CD4-positive, alpha-beta memory T cell (primary cell): ENCODE data around the gene DDX42. TPM values are rescaled to one million over a fixed set of nuclear protein-coding genes. Genes with fewer than 3 reads are reported as not detected.
A peak's percentile ranks its signal among the peaks of the same experiment; 100 is the strongest.

Experiments
- CTCF ChIA-PET: fragments of 350-600 bp; sonication (Branson Sonifier 250); formaldehyde crosslinking; loops from one replicate; lab custom pipeline; 2021; ENCODE audit warnings: inconsistent platforms; ENCODE audit not compliant: partially characterized antibody; lab: Charles Lee
- POLR2A ChIA-PET: fragments of 350-600 bp; sonication (Branson Sonifier 250); formaldehyde crosslinking; loops from one replicate; lab custom pipeline; 2021; ENCODE audit not compliant: partially characterized antibody; lab: Charles Lee
- DNase-seq, 5 donors: peaks; one replicate each; pipeline versions ENCODE4 v3.0.0 to v3.0.0-alpha.2; 2020 to 2022; ENCODE audit warnings: mixed read lengths in 1 of 5
- H3K27ac ChIP-seq: one replicate; pipeline ENCODE4 v1.7.0; 2013; ENCODE audit warnings: low read depth, low read length
- H3K27me3 ChIP-seq: 2 replicates; pipeline ENCODE4 v1.7.0; 2013; ENCODE audit warnings: mild to moderate bottlenecking, low read length, moderate library complexity; ENCODE audit not compliant: insufficient read depth
- H3K36me3 ChIP-seq: 2 replicates; pipeline ENCODE4 v1.7.0; 2013; ENCODE audit warnings: mild to moderate bottlenecking, low read length, moderate library complexity; ENCODE audit not compliant: insufficient read depth
- H3K4me1 ChIP-seq: 2 replicates; pipeline ENCODE4 v1.7.0; 2013; ENCODE audit warnings: mild to moderate bottlenecking, low read length, moderate library complexity; ENCODE audit not compliant: insufficient read depth
- H3K4me3 ChIP-seq, 2 donors: one replicate each; pipeline ENCODE4 v1.7.0; 2013; ENCODE audit warnings: low read length in 2 of 2, mild to moderate bottlenecking in 1 of 2
- H3K9me3 ChIP-seq, 2 donors: one replicate each; pipeline ENCODE4 v1.7.0; 2013; ENCODE audit warnings: low read length in 2 of 2, control low read depth in 1 of 2; ENCODE audit not compliant: control insufficient read depth in 1 of 2
- H3K27ac Mint-ChIP-seq, 7 donors: one replicate each; pipeline ENCODE4 v1.8.0; 2020 to 2021; ENCODE audit warnings: mixed read lengths in 7 of 7, mild to moderate bottlenecking in 6 of 7, inconsistent platforms in 3 of 7, moderate library complexity in 3 of 7
- H3K27me3 Mint-ChIP-seq, 2 donors: one replicate each; pipeline ENCODE4 v1.8.0; 2020 to 2021; ENCODE audit warnings: mixed read lengths in 2 of 2
- H3K36me3 Mint-ChIP-seq, 2 donors: one replicate each; pipeline ENCODE4 v1.8.0; 2020 to 2021; ENCODE audit warnings: mixed read lengths in 2 of 2, inconsistent platforms in 1 of 2, mild to moderate bottlenecking in 1 of 2
- H3K4me1 Mint-ChIP-seq, 4 donors: one replicate each; pipeline ENCODE4 v1.8.0; 2020 to 2021; ENCODE audit warnings: mixed read lengths in 4 of 4, mild to moderate bottlenecking in 1 of 4
- H3K4me3 Mint-ChIP-seq, 8 donors: one replicate each; pipeline ENCODE4 v1.8.0; 2020 to 2021; ENCODE audit warnings: mixed read lengths in 8 of 8, mild to moderate bottlenecking in 7 of 8, moderate library complexity in 6 of 8, inconsistent platforms in 3 of 8
- H3K9me3 Mint-ChIP-seq, 8 donors: one replicate each; pipeline ENCODE4 v1.8.0; 2020 to 2021; ENCODE audit warnings: mixed read lengths in 8 of 8, mild to moderate bottlenecking in 5 of 8, inconsistent platforms in 3 of 8, moderate library complexity in 1 of 8
- intact Hi-C: fragments of 100-400 bp; cut with micrococcal nuclease; formaldehyde crosslinking; loops from one replicate; pipeline ENCODE4 v1.15.1; 2023
- polyA plus RNA-seq, 2 donors: library from polyadenylated mRNA; unstranded; fragments of 300-500 nt; fragmentation: Illumina TruSeq; gene quantifications; one replicate each; pipeline ENCODE4 v1.2.3, GENCODE V29; 2021
- total RNA-seq, 2 experiments: library from RNA; stranded (reverse); gene quantifications; one replicate each; pipeline ENCODE4 v1.2.3, GENCODE V29; 2021

DDX42 gene
- total and polyA plus RNA-seq, 4 experiments from 2014 or later: 6.9 to 183 (median 96.2) TPM

GRCh38 chr17:63819585-63820537 lies 45.9 kb downstream of the DDX42 start:
- peaks cover 93% of the 10 kb centered on the region for H3K36me3 ChIP-seq
- POLR2A ChIA-PET: interaction anchor here (1.2 to 2.2 kb wide), 5 partner anchors 11 to 46 kb away, joined by 3 to 9 read pairs (median 5); partner anchors contain the start of genes CCDC47 and DDX42
- no peaks in the 10 kb centered on the region for H3K9me3 Mint-ChIP-seq
- peak overlapping the region in 4 of 8 donors; percentile 1 to 48 (median 40) for H3K4me3 Mint-ChIP-seq
- H3K27ac Mint-ChIP-seq: peak overlapping the region in 6 of 7 donors; percentile 37 to 85 (median 72)
- H3K27me3 Mint-ChIP-seq: no peaks in the 10 kb centered on the region
- H3K27me3 ChIP-seq: no peaks in the 10 kb centered on the region
- H3K27ac ChIP-seq: no peak overlapping the region
- no peak overlapping the region for H3K4me3 ChIP-seq
- intact Hi-C loops: no loop called here
- DNase-seq: no peak
- peaks cover 15 to 31% (median 18%) of the 10 kb centered on the region in 4 donors for H3K4me1 Mint-ChIP-seq
- CTCF ChIA-PET: interaction anchor here (0.8 to 1.5 kb wide), 2 partner anchors 35 to 109 kb away, joined by 3 read pairs; no protein-coding TSS in a partner anchor
- no peaks in the 10 kb centered on the region for H3K9me3 ChIP-seq
- H3K4me1 ChIP-seq: peaks cover 10% of the 10 kb centered on the region
- H3K36me3 Mint-ChIP-seq: peaks cover 63 to 95% of the 10 kb centered on the region in 2 donors

- peaks cover 22% of the 10 kb centered on the region for H3K4me1 ChIP-seq
- H3K27me3 ChIP-seq: no peaks in the 10 kb centered on the region
- H3K27ac ChIP-seq: no peak overlapping the region
- peaks cover 91% of the 10 kb centered on the region for H3K36me3 ChIP-seq
- Mint-ChIP-seq H3K36me3 (peaks cover 65 to 93% of the 10 kb centered on the region in 2 donors), H3K27me3 (no peaks in the 10 kb centered on the region), H3K9me3 (no peaks in the 10 kb centered on the region), H3K4me1 (peaks cover 19 to 41% (median 28%) of the 10 kb centered on the region in 4 donors), H3K27ac (peak overlapping the region in 5 of 7 donors; percentile 11 to 81 (median 57)), H3K4me3 (peak overlapping the region in 3 of 8 donors; percentile 16 to 76 (median 39))
- POLR2A ChIA-PET: interaction anchor here (1.4 to 2.2 kb wide), 4 partner anchors 22 to 125 kb away, joined by 3 to 9 read pairs (median 6); partner anchors contain the start of genes CCDC47 and DDX42
- intact Hi-C loops: no loop called here
- CTCF ChIA-PET: interaction anchor here (1.7 kb wide), 1 partner anchor 14 kb away, joined by 8 read pairs; no protein-coding TSS in a partner anchor
- no peak for DNase-seq
- H3K4me3 ChIP-seq: no peak overlapping the region
- no peaks in the 10 kb centered on the region for H3K9me3 ChIP-seq
Observed at GRCh38 chr17:63820963-63821561, 47.1 kb downstream of the DDX42 start.

- Mint-ChIP-seq H3K9me3 (no peaks in the 10 kb centered on the region), H3K27ac (peak overlapping the region in 6 of 7 donors; percentile 15 to 86 (median 64)), H3K36me3 (peaks cover 63 to 93% of the 10 kb centered on the region in 2 donors), H3K4me3 (peak overlapping the region in 2 of 8 donors; percentile 26 to 50), H3K4me1 (peaks cover 22 to 48% (median 35%) of the 10 kb centered on the region in 4 donors), H3K27me3 (no peaks in the 10 kb centered on the region)
- H3K4me3 ChIP-seq: no peak overlapping the region
- H3K36me3 ChIP-seq: peaks cover 84% of the 10 kb centered on the region
- DNase-seq: no peak
- POLR2A ChIA-PET: interaction anchor here (1.4 to 2.2 kb wide), 3 partner anchors 48 to 126 kb away, joined by 5 to 6 read pairs (median 6); partner anchors contain the start of genes CCDC47 and DDX42
- H3K4me1 ChIP-seq: peaks cover 27% of the 10 kb centered on the region
- H3K27me3 ChIP-seq: no peaks in the 10 kb centered on the region
- CTCF ChIA-PET: interaction anchor here (1.7 kb wide), 1 partner anchor 13 kb away, joined by 8 read pairs; no protein-coding TSS in a partner anchor
- intact Hi-C loops: no loop called here
- H3K9me3 ChIP-seq: no peaks in the 10 kb centered on the region
- no peak overlapping the region for H3K27ac ChIP-seq
Observed at GRCh38 chr17:63821804-63822203, 47.8 kb downstream of the DDX42 start.

GRCh38 chr17:63822537-63822936 lies 48.6 kb downstream of the DDX42 start:
- Mint-ChIP-seq H3K9me3 (peaks cover 0 to 3% (median 0%) of the 10 kb centered on the region in 8 donors), H3K36me3 (peaks cover 65 to 93% of the 10 kb centered on the region in 2 donors), H3K27ac (peak overlapping the region in 3 of 7 donors; percentile 27 to 64 (median 56)), H3K27me3 (no peaks in the 10 kb centered on the region), H3K4me1 (peaks cover 24 to 56% (median 40%) of the 10 kb centered on the region in 4 donors), H3K4me3 (no peak overlapping the region)
- intact Hi-C loops: no loop called here
- POLR2A ChIA-PET: interaction anchor here (0.7 to 12.7 kb wide), 4 partner anchors 21 to 125 kb away, joined by 3 to 104 read pairs (median 6); partner anchors contain the start of genes CCDC47, DDX42 and SMARCD2
- H3K4me3 ChIP-seq: no peak overlapping the region
- no peaks in the 10 kb centered on the region for H3K27me3 ChIP-seq
- DNase-seq: no peak
- H3K9me3 ChIP-seq: no peaks in the 10 kb centered on the region
- H3K36me3 ChIP-seq: peaks cover 77% of the 10 kb centered on the region
- peaks cover 27% of the 10 kb centered on the region for H3K4me1 ChIP-seq
- CTCF ChIA-PET: no interaction called here
- H3K27ac ChIP-seq: no peak overlapping the region

GRCh38 chr17:63823659-63824331 lies 49.8 kb downstream of the DDX42 start:
- intact Hi-C loops: no loop called here
- DNase-seq: no peak
- Histone ChIP-seq H3K4me3 (no peak overlapping the region), H3K27me3 (no peaks in the 10 kb centered on the region), H3K9me3 (no peaks in the 10 kb centered on the region), H3K27ac (no peak overlapping the region), H3K36me3 (peaks cover 64% of the 10 kb centered on the region), H3K4me1 (peaks cover 35% of the 10 kb centered on the region)
- Mint-ChIP-seq H3K9me3 (peaks cover 0 to 3% (median 0%) of the 10 kb centered on the region in 8 donors), H3K4me1 (peaks cover 30 to 68% (median 47%) of the 10 kb centered on the region in 4 donors), H3K27ac (peak overlapping the region in 6 of 7 donors; percentile 31 to 84 (median 76)), H3K36me3 (peaks cover 57 to 92% of the 10 kb centered on the region in 2 donors), H3K4me3 (peak overlapping the region in 3 of 8 donors; percentile 39 to 53 (median 49)), H3K27me3 (no peaks in the 10 kb centered on the region)
- CTCF ChIA-PET: interaction anchor here (0.8 to 1.6 kb wide), 3 partner anchors 9 to 126 kb away, joined by 3 read pairs; no protein-coding TSS in a partner anchor
- POLR2A ChIA-PET: interaction anchor here (0.8 to 12.7 kb wide), 7 partner anchors 15 to 123 kb away, joined by 3 to 104 read pairs (median 6); partner anchors contain the start of genes CCDC47, DDX42 and SMARCD2

GRCh38 chr17:63824362-63824761 lies 50.4 kb downstream of the DDX42 start:
- POLR2A ChIA-PET: interaction anchor here (0.8 to 12.7 kb wide), 6 partner anchors 15 to 124 kb away, joined by 3 to 104 read pairs (median 6); partner anchors contain the start of genes CCDC47, DDX42 and SMARCD2
- H3K9me3 ChIP-seq: no peaks in the 10 kb centered on the region
- CTCF ChIA-PET: interaction anchor here (0.8 to 2.8 kb wide), 4 partner anchors 9 to 127 kb away, joined by 3 to 10 read pairs (median 3); no protein-coding TSS in a partner anchor
- no peak overlapping the region for H3K4me3 ChIP-seq
- intact Hi-C loops: no loop called here
- Mint-ChIP-seq H3K4me3 (peak overlapping the region in 2 of 8 donors; percentile 39 to 49), H3K9me3 (peaks cover 0 to 3% (median 0%) of the 10 kb centered on the region in 8 donors), H3K27me3 (no peaks in the 10 kb centered on the region), H3K4me1 (peaks cover 30 to 70% (median 53%) of the 10 kb centered on the region in 4 donors), H3K36me3 (peaks cover 53 to 92% of the 10 kb centered on the region in 2 donors), H3K27ac (peak overlapping the region in 6 of 7 donors; percentile 31 to 84 (median 76))
- no peaks in the 10 kb centered on the region for H3K27me3 ChIP-seq
- H3K27ac ChIP-seq: no peak overlapping the region
- peaks cover 35% of the 10 kb centered on the region for H3K4me1 ChIP-seq
- H3K36me3 ChIP-seq: peaks cover 64% of the 10 kb centered on the region
- no peak for DNase-seq
